Type B pancreatic cell (in vitro differentiated cells): ENCODE data around the gene CALY. TPM values are rescaled to one million over a fixed set of nuclear protein-coding genes. Genes with fewer than 3 reads are reported as not detected.

Experiments
- DNase-seq: peaks from one replicate; pipeline ENCODE4 v3.0.0; 2021; ENCODE audit warnings: mixed read lengths; ENCODE audit not compliant: unreplicated experiment; ENCODE audit errors: extremely low spot score
- H3K27ac Mint-ChIP-seq: 2 replicates; pipeline ENCODE4 v1.8.0; 2021; ENCODE audit warnings: mild to moderate bottlenecking, mixed read lengths
- H3K27me3 Mint-ChIP-seq: 2 replicates; pipeline ENCODE4 v1.8.0; 2021; ENCODE audit warnings: mixed read lengths
- H3K36me3 Mint-ChIP-seq: 2 replicates; pipeline ENCODE4 v1.8.0; 2021; ENCODE audit warnings: mixed read lengths
- H3K4me1 Mint-ChIP-seq: one replicate; pipeline ENCODE4 v1.8.0; 2021; ENCODE audit warnings: mixed read lengths; ENCODE audit not compliant: unreplicated experiment
- H3K4me3 Mint-ChIP-seq: 2 replicates; pipeline ENCODE4 v1.8.0; 2021; ENCODE audit warnings: mild to moderate bottlenecking, mixed read lengths
- H3K9me3 Mint-ChIP-seq: 2 replicates; pipeline ENCODE4 v1.8.0; 2021; ENCODE audit warnings: mixed read lengths
- CTCF ChIP-seq: fragments of 200-600 bp; sonication (generic); conservative IDR thresholded peaks from 2 replicates; pipeline ENCODE4 v1.5.0; 2021; ENCODE audit warnings: antibody characterized with exemption, mild to moderate bottlenecking
- long read RNA-seq: library from polyadenylated mRNA; unstranded; transcript quantifications from one replicate; pipeline ENCODE4 v2.0.0, GENCODE V29; 2020
- total RNA-seq: library from RNA; stranded (reverse); gene quantifications from 2 replicates; pipeline ENCODE4 v1.2.1, GENCODE V29; 2021; ENCODE audit warnings: low replicate concordance

The CALY gene, protein sequence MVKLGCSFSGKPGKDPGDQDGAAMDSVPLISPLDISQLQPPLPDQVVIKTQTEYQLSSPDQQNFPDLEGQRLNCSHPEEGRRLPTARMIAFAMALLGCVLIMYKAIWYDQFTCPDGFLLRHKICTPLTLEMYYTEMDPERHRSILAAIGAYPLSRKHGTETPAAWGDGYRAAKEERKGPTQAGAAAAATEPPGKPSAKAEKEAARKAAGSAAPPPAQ
- total RNA-seq, result 3.6 and 8.5 TPM in 2 replicates
- long read RNA-seq, result 0 reads

DNA sequence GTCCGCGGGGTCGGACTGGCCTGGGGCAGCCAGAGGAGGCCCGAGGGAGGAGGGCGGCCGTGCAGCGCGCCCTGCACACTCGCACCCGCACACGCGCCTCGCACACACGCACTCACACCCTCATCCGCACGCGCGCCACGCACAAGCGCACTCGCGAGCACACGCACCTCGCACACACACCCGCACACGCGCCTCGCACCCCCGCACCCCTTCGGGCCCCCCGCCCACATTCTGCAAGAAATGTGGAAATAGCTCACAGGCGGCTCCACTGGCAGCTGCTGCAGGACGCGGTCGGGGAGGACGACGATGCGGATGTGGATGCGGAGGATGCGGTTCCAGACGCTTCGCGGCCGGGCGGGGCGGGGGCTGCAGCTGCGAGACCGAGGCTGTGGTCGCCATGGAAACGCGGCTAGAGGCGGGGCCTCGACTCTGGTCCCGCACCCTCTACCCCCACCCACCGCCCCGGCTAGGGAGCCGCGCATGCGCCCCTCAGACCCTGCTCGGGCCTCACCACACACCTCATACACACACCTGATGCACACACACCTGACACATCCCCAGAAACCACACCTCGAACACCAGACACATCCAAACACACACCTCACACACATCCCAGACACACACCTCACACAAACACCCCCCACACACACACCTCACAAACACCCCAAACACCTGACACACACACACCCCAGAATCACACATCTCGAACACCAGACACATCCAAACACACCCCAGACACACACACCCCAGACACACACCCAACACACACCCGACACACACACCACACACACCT is at the start of gene CALY:
CALY (minus strand) TSS at position 320 of the 793 bp plus-strand sequence. CDS start 7,907 bp downstream, outside the sequence.
- DNase-seq, result no peak
- TF ChIP-seq CTCF, result no peak
- H3K27ac Mint-ChIP-seq, result no peak within 1 kb of the TSS
- peaks cover 5% of the 10 kb centered on the region for H3K9me3 Mint-ChIP-seq
- peaks cover 39% of the 10 kb centered on the region for H3K27me3 Mint-ChIP-seq
- no peaks in the 10 kb centered on the region for H3K4me1 Mint-ChIP-seq
- no peak within 1 kb of the TSS for H3K4me3 Mint-ChIP-seq
- H3K36me3 Mint-ChIP-seq, result no peaks in the 10 kb centered on the region

DNA sequence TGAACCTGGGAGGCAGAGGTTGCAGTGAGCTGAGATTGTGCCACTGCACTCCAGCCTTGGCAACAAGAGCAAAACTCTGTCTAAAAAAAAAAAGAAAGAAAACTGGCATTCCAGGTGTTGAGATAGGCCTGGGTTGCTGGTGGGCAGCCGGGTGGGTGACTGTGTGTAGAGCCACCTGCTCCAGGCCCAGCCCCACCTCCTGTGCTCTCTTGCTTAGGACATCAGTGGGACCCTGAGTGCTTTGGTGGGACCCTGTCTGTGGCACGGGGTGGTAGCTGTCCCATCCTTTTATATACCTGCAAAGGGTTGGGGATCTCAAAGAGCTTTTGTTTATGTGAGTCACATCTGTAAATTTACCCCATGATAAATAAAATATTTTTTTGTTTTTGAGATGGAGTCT is 48.5 kb upstream of the CALY start:
- Mint-ChIP-seq H3K27ac (no peak overlapping the region), H3K4me3 (no peak overlapping the region), H3K27me3 (no peaks in the 10 kb centered on the region), H3K4me1 (no peaks in the 10 kb centered on the region), H3K36me3 (peaks cover 5% of the 10 kb centered on the region), H3K9me3 (no peaks in the 10 kb centered on the region)
- DNase-seq, result no peak
- no peak for TF ChIP-seq CTCF

DNA sequence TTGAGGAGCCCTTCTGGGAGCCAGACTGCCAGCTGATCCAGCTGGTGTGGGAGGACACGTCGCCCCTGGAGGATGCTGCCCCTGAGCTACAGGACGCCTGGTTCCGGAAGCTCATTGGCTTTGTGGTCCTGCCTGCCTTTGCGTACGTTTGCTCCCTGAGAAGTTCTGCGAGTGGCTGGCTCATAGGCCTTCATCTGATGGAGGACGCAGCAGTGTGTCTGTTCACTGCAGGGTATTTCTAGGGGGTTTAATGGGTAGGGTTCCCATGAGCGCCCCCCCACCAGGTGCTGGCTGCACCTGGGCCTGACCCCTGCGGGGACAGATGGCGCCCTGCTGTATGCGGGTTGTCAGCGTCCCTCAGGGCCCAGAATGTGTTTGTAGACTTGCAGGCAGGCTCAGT is 47.4 kb upstream of the CALY start:
- H3K27ac Mint-ChIP-seq, result no peak overlapping the region
- no peaks in the 10 kb centered on the region for H3K9me3 Mint-ChIP-seq
- TF ChIP-seq CTCF, result no peak
- no peaks in the 10 kb centered on the region for H3K27me3 Mint-ChIP-seq
- H3K36me3 Mint-ChIP-seq, result peaks cover 5% of the 10 kb centered on the region
- H3K4me1 Mint-ChIP-seq, result no peaks in the 10 kb centered on the region
- H3K4me3 Mint-ChIP-seq, result no peak overlapping the region
- DNase-seq, result no peak

DNA sequence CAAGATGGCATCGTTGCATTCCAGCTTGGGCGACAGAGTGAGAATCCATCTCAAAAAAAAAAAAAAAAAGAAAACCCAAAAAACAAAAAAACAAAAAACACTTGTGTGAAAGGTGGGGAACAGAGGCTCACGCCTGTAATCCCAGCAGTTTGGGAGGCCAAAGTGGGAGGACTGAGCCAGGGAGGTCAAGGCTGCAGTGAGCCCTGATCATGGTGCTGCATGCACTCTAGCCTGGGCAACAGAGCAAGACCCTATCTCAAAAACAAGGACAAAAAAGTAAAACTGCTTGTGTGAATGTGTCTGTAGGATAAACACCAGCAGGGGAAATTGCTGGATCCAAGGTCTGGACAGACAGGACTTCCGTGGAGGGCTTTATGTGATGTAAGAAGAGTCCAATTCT is 46.9 kb upstream of the CALY start:
- H3K9me3 Mint-ChIP-seq, result no peaks in the 10 kb centered on the region
- no peak overlapping the region for H3K27ac Mint-ChIP-seq
- no peak for TF ChIP-seq CTCF
- no peak for DNase-seq
- peaks cover 5% of the 10 kb centered on the region for H3K36me3 Mint-ChIP-seq
- H3K4me3 Mint-ChIP-seq, result no peak overlapping the region
- no peaks in the 10 kb centered on the region for H3K27me3 Mint-ChIP-seq
- no peaks in the 10 kb centered on the region for H3K4me1 Mint-ChIP-seq

GRCh38 chr10:133381036-133381435 is 44.3 kb upstream of the CALY start:
- Mint-ChIP-seq H3K27ac (no peak overlapping the region), H3K9me3 (no peaks in the 10 kb centered on the region)
- TF ChIP-seq CTCF, result no peak

More at GRCh38 chr10:133381036-133381435, 44.3 kb upstream of the CALY start:
- DNase-seq, result no peak
- Mint-ChIP-seq H3K4me1 (no peaks in the 10 kb centered on the region), H3K4me3 (no peak overlapping the region), H3K27me3 (no peaks in the 10 kb centered on the region), H3K36me3 (peaks cover under 1% of the 10 kb centered on the region)
